Transverse colon (tissue), 4 donors: Measurements from ENCODE around the gene EYS. TPM values are rescaled to one million over a fixed set of nuclear protein-coding genes. Genes with fewer than 3 reads are reported as not detected.

Experiments
- DNase-seq: peaks from one replicate; pipeline ENCODE4 v3.0.0-alpha.2; 2019
- H3K27ac ChIP-seq, 4 donors: fragments of 200-600 bp; sonication (generic); 2 replicates each; pipeline ENCODE4 v1.5.1; 2016 to 2018; ENCODE audit warnings: inconsistent platforms in 4 of 4
- H3K27me3 ChIP-seq: fragments of 200-600 bp; sonication (generic); 2 replicates; pipeline ENCODE4 v1.5.1; 2017; ENCODE audit warnings: inconsistent platforms
- H3K36me3 ChIP-seq, 4 donors: fragments of 200-600 bp; sonication (generic); 2 replicates each; pipeline ENCODE4 v1.5.1; 2017 to 2019; ENCODE audit warnings: inconsistent platforms in 4 of 4
- H3K4me1 ChIP-seq, 4 donors: fragments of 200-600 bp; sonication (generic); 2 replicates each; pipeline ENCODE4 v1.5.1; 2017 to 2020; ENCODE audit warnings: inconsistent platforms in 4 of 4
- H3K4me3 ChIP-seq, 4 donors: fragments of 200-600 bp; sonication (generic); 1 replicate in 1 of 4; 2 replicates in 3 of 4; pipeline versions ENCODE4 v1.5.1 to v1.6.1; 2017 to 2019; ENCODE audit warnings: inconsistent platforms in 4 of 4
- H3K9me3 ChIP-seq, 2 donors: fragments of 200-600 bp; sonication (generic); 2 replicates each; pipeline ENCODE4 v1.5.1; 2017 to 2019; ENCODE audit warnings: inconsistent platforms in 2 of 2
- CTCF ChIP-seq, 5 experiments: fragments of 200-600 bp in 3 of 5; fragments of 450-650 bp in 2 of 5; sonication (generic) in 3 of 5; IDR thresholded peaks; 1 replicate in 2 of 5; 2 replicates in 3 of 5; pipeline ENCODE4 v1.5.1; 2016 to 2017; ENCODE audit warnings: antibody characterized with exemption in 5 of 5, inconsistent platforms in 3 of 5, mild to moderate bottlenecking in 2 of 5, moderate library complexity in 1 of 5
- EP300 ChIP-seq: sonication (generic); formaldehyde crosslinking; IDR thresholded peaks from one replicate; pipeline ENCODE4 v1.6.1; 2017; ENCODE audit warnings: antibody characterized with exemption, low read depth
- POLR2A ChIP-seq: fragments of 450-650 bp; IDR thresholded peaks from one replicate; pipeline ENCODE4 v1.6.1; 2016; ENCODE audit warnings: antibody characterized with exemption, mild to moderate bottlenecking, moderate library complexity
- POLR2AphosphoS5 ChIP-seq, 3 donors: sonication (generic); formaldehyde crosslinking; IDR thresholded peaks; one replicate each; pipeline ENCODE4 v1.6.1; 2016; ENCODE audit warnings: antibody characterized with exemption in 3 of 3
- WGBS, 2 donors: methylation state at CpG; one replicate each; pipeline ENCODE4 v1.1.5; 2018; ENCODE audit warnings: low coverage in 1 of 2; 5-methylcytosine and 5-hydroxymethylcytosine counted together
- in situ Hi-C, 4 donors: fragments of 200-750 bp; cut with MboI; loops; one replicate each; pipeline versions ENCODE4 v1.15.0 to v1.15.1; 2017; ENCODE audit warnings: low sequenced_read_pairs in 3 of 4, low pct_ligation_motif_present in 1 of 4, low pct_unique_long_range_greater_than_20kb in 1 of 4
- intact Hi-C: fragments of 100-400 bp; cut with DNase I; formaldehyde crosslinking; loops from one replicate; pipeline ENCODE4 v1.15.1; 2023; ENCODE audit warnings: low total_unique reads
- total RNA-seq, 4 donors: library from RNA; depleted of rRNA; stranded (reverse); fragments of >200 nt; gene quantifications; one replicate each; pipeline ENCODE4 v1.1.0, GENCODE V29; 2016

Gene EYS
- total RNA-seq, 4 donors from 2014 or later, result 0.41 TPM; not detected in 3

- DNase-seq, result no peak
- Histone ChIP-seq H3K4me3 (no peak overlapping the region), H3K27me3 (no peaks in the 10 kb centered on the region), H3K27ac (no peak overlapping the region), H3K9me3 (no peaks in the 10 kb centered on the region), H3K36me3 (no peaks in the 10 kb centered on the region), H3K4me1 (no peaks in the 10 kb centered on the region)
- TF ChIP-seq CTCF (IDR thresholded peaks at IDR 0.05), result no peak
- TF ChIP-seq POLR2A, result no peak
- TF ChIP-seq POLR2AphosphoS5 (IDR thresholded peaks at IDR 0.05), result no peak
- TF ChIP-seq EP300, result no peak
- WGBS, 2 donors, result 80 to 81% methylated on average over 1 of the region's 1 CpG
- in situ Hi-C loops, result no loop called here
- intact Hi-C loops, result loop anchor here (2.0 kb wide), 1 partner anchor 36 kb away; no protein-coding TSS in a partner anchor
Observed at GRCh38 chr6:64220801-64221200, 1486.2 kb downstream of the EYS start.

GRCh38 chr6:64217721-64218620 lies 1489.1 kb downstream of the EYS start:
- no peaks in the 10 kb centered on the region for H3K4me1 ChIP-seq
- TF ChIP-seq POLR2AphosphoS5 (IDR thresholded peaks at IDR 0.05) (no peak), EP300 (no peak), CTCF (IDR thresholded peaks at IDR 0.05) (no peak), POLR2A (no peak)
- intact Hi-C loops (no loop called here), in situ Hi-C loops (no loop called here)
- DNase-seq, result no peak
- H3K27me3 ChIP-seq, result no peaks in the 10 kb centered on the region
- 65 to 74% methylated on average over 2 of the region's 2 CpGs for WGBS, 2 donors
- no peaks in the 10 kb centered on the region for H3K9me3 ChIP-seq
- H3K4me3 ChIP-seq, result no peak overlapping the region
- no peak overlapping the region for H3K27ac ChIP-seq
- no peaks in the 10 kb centered on the region for H3K36me3 ChIP-seq

GRCh38 chr6:64214373-64214772 lies 1492.7 kb downstream of the EYS start:
- in situ Hi-C loops (no loop called here), intact Hi-C loops (no loop called here)
- TF ChIP-seq POLR2AphosphoS5 (IDR thresholded peaks at IDR 0.05) (no peak), POLR2A (no peak), EP300 (no peak), CTCF (IDR thresholded peaks at IDR 0.05) (no peak)
- Histone ChIP-seq H3K27me3 (no peaks in the 10 kb centered on the region), H3K4me3 (no peak overlapping the region), H3K4me1 (no peaks in the 10 kb centered on the region), H3K9me3 (no peaks in the 10 kb centered on the region), H3K27ac (no peak overlapping the region), H3K36me3 (no peaks in the 10 kb centered on the region)
- DNase-seq, result no peak

GRCh38 chr6:64213697-64214096 lies 1493.3 kb downstream of the EYS start:
- intact Hi-C loops (no loop called here), in situ Hi-C loops (no loop called here)
- Histone ChIP-seq H3K4me3 (no peak overlapping the region), H3K27ac (no peak overlapping the region), H3K4me1 (no peaks in the 10 kb centered on the region), H3K9me3 (no peaks in the 10 kb centered on the region), H3K36me3 (no peaks in the 10 kb centered on the region), H3K27me3 (no peaks in the 10 kb centered on the region)
- TF ChIP-seq POLR2A (no peak), CTCF (IDR thresholded peaks at IDR 0.05) (no peak), POLR2AphosphoS5 (IDR thresholded peaks at IDR 0.05) (no peak), EP300 (no peak)
- 45 to 54% methylated on average over 3 of the region's 3 CpGs for WGBS, 2 donors
- DNase-seq, result no peak
